ENCODE results near the gene SRPK1.

GRCh38 chr6:35829306-35829705 is 91.6 kb downstream of the SRPK1 start:
- no peak for TF ChIP-seq CTCF (conservative IDR thresholded peaks at IDR 0.05; ENCODE audit: low read length)
- TF ChIP-seq EZH2phosphoT487 (IDR thresholded peaks at IDR 0.05; ENCODE audit: borderline replicate concordance, low read depth, low read length), result no peak

All from OCI-LY7 (cell line).